Stimulated activated CD4-positive, alpha-beta T cell treated with anti-CD3 and anti-CD28 coated beads, Interleukin-12 subunit alpha, Interleukin-12 subunit beta, amount 100 ng/mL, for 4 hours (primary cell): ENCODE results near the gene MITD1.
A peak's percentile ranks its signal among the peaks of the same experiment; 100 is the strongest.
"Not testable (repeated sequence)": the region's sequence is repeated elsewhere in the genome, so short reads cannot be mapped to it uniquely, and the experiment has no call there.

Experiments used
- DNase-seq: peaks from one replicate; pipeline ENCODE4 v3.0.0-alpha.2; 2020

Gene MITD1

DNA sequence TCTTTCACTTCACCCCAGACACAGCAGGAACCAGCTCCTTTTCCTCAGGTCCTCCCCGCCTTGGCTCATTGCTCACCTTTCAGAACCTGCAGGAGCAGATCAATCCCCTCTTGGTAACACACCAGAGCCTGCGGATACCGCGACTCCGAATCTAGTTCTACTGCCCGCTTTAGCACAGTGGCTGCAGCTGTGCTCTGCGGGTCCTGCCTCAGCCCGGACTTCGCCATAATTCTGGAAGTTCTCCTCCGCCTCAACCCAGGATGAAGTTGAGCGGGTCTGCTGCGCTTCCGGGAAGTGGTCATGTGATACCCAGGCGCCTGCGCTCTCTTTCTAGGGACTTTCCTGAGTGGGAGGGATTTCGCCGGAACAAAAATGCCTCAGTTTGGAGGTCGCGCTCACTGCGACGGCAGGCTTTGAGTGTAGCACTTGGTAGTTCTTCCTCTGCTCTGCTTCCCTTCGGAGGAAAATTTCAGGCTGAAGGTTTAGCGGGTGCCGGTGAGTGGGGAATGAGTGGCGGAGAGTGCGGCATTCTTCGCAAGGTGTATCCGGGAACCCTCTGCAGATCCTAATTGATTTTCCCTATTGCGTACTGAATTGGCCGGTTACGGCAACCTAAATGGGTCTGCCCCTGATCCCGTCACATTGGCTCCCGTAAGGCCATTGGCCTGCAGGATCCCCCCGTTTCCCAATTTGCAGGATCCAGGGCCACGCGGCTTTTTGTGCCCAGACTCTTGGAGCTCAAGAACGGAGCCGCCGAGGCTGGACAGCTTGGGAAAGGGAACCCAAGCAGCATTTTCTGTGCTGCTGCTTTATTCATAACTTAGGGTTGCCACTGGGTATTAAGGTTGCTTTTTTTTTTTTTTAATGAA, at the start of gene MITD1, which contains the start of gene MRPL30:
Gene MITD1, minus strand, starts transcription at position 304 of the 869 bp plus-strand sequence. Its CDS starts 77 bp downstream, at position 227.
Gene MRPL30, plus strand, starts transcription at position 430 of the 869 bp plus-strand sequence. CDS start 5,020 bp downstream, outside the sequence.
- DNase-seq, result peak; percentile 77

DNA sequence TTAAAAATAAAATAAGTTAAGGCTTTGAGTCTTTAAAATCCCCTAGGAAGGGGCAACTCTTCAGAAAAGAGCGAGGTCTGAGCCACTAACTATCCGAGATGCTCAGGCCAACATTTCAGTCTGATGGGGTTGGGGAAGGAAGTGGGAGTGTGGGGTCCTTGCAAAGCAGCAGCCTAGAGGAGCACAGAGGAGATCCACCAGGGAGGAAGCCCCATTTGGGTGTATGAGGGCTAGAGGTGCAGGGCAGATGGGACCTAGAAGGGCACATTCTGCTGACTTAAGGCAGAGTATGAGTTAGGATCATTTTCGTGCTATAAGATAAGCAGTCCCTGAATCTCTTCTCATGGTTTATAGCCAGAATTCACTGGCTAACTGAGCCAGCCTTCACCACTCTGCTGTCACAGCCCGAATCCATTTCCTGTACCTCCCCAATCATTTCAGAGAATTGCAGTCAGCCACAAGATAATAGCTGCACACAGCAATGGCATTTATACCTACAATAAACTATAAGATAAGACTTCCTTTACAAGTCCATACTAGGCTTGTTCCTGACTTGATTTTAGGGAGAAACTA, 37.2 kb upstream of the MITD1 start:
- no peak for DNase-seq

DNA sequence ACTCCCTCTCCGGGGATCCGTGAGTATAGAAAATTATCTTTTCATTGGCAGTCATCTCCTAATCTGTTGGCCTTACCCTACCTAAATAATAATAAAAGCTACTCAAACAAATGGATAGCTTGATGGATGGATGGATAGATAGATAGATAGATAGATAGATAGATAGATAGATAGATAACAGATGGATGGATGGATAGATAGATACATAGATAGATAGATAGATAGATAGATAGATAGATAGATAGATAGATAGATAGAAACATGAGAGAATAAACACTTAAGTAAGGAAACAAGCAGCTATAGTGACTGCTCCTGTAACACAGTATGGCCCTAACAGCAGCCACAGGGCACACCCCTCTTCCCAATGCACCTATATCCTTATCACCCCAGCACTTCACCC, 35.2 kb upstream of the MITD1 start:
- no peak for DNase-seq

DNA sequence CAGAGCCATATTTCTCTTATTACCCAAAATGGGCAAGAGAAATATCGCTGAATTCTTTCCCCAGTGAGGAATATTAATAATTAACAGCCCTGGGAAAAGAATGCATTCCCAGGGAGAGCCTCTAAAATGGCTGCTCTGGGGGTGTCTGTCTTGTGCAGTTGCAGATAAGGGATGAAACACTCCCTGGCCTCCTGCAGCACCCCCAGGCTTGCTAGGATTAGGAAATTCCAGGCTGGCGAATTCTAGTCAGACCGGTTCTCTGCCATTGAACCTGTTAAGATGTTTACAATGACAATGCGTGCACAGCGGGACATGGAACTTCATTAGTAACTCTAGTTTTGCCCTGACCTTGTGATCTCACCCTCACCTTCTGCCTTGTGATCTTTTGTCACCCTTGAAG, 24.6 kb upstream of the MITD1 start:
- DNase-seq, result no peak

DNA sequence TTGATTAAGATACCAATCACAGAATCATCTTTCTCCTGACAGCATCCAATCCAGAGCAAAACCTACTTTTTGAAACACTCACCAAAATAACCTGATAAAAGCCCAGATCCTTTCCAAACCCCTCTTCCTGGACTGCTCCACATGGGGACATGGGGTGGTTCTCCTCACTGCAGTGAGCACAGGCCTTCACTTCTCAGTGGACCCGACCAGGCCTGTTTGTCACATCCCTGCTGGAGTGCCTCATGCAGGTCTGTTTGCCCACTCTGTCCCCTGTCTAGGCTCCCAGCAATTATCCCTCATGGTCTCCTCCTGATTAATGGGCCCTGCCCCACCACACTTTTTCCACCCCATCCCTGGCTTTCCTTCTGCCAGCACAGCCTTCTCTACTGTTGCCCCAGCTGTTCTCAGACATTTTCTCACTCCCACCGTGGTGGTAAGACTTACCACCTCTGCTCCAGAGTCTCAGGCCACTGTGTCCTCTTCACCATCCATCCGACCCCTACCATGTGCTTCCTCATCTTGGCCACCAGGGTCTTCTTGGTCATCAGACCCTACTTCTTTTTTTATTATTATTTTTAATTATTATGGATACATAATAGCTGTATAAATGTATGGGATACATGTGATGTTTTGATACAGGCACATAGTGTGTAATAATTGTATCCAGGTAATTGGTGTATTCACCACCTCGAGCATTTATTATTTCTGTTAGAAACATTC, 21.3 kb upstream of the MITD1 start:
- DNase-seq, result no peak

DNA sequence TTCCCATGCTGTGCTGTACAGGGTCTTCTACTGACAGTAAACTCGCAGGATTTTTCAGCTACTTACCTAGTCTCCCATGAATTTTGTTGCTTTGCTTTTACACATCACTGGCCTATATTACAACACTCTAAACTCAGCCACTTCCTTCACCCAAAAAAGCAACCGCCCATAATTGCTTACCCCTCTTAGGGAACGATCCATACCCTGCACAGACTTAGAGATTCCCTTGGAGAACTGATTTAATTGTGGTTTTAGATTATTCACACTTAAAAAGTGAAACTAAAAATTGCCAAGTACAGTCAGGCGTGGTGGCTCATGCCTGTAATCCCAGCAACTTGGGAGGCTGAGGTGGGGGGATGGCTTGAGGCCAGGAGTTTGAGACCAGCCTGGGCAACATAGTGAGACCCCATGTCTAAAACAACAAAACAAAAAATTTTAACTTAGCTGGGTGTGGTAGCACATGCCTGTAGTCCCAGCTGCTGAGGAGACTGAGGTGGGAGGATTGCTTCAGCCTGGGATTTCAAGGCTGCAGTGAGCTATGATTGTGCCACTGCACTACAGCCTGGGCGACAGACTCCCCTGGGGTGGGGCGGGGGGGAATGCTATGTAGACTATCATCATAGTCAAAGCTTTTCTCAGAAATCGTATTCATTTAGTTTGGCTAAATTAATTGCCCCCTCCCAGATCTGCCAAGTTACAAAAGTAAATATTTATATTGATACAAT, 19.4 kb upstream of the MITD1 start:
- no peak for DNase-seq

DNA sequence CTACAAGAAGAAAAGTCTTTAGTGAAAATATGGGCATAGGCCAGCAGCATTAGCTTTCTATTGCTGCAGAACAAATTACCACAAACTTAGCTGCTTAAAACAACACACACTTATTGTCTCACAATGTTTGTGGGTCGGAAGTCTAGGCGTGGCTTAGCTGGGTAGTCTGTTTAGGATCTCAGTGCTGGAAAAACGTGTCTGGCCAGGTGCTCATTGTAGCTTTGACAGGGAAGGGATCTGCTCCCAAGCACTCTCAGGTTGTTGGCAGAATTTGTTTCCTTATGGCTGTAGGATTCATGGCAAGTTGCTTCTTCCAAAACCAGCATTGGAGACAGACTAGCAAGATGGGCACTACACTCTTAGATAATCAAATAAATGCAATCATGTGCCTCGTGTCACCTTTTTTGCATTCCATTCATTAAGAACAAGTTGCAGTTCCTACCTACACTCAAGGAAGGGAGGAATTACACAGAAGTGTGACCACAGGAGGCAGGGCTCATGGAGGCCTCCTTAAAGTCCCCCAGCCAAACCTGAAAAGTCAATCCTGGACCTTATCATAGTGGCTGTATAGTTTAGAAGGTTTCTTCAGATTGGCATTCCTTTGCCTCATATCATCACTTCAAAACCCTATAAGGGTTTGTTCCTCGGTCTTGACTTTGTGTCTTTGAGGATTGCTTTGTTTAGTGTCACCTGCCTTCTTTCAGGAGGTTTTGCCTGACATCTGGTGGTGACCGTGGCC, 17.4 kb upstream of the MITD1 start:
- no peak for DNase-seq

DNA sequence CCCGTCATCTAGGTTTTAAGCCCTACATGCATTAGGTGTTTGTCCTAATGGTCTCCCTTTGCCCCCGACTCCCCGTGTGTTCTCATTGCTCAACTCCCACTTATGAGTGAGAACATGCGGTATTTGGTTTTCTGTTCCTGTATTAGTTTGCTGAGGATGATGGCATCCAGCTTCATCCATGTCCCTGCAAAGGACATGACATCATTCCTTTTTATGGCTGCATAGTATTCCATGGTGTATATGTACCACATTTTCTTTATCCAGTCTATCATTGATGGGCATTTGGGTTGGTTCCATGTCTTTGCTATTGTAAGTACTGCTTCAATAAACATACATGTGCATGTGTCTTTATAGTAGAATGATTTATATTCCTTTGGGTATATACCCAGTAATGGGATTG, 11.5 kb upstream of the MITD1 start:
- not testable (repeated sequence) for DNase-seq

DNA sequence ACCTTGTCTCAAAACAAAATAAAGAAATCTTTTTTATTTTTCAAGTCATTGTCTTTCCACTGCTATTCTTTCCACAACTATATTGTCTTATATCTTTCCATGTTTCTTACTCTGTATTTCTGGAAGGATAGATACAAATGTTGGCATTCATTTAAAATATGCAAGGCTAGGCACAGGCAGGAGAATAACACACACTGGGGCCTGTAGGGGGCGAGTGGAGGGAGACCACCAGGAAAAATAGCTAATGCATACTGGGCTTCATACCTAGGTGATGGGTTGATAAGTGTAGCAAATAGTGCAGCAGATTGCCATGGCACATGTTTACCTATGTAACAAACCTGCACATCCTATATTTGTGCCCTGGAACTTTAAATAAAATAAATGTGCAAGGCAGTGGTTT, 9.7 kb upstream of the MITD1 start:
- no peak for DNase-seq

DNA sequence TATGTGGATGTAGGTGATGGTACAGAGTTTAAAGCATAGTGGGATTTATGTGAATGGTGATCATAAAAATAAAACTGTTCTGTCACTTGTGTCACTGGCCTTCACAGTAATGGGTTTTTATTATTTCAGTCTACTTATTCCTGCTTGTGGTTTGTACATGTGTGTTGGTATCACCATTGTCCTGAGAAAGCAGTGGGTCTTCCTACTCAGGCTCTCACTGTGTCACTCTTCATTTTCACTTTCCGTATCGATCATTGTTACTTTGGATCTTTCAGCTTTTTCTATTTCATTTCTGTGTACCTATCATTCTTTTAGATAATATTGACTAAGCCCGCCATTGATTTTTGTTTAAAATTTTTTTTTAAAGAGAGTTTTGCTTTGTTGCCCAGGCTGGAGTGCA, 7.5 kb upstream of the MITD1 start:
- DNase-seq, result no peak

DNA sequence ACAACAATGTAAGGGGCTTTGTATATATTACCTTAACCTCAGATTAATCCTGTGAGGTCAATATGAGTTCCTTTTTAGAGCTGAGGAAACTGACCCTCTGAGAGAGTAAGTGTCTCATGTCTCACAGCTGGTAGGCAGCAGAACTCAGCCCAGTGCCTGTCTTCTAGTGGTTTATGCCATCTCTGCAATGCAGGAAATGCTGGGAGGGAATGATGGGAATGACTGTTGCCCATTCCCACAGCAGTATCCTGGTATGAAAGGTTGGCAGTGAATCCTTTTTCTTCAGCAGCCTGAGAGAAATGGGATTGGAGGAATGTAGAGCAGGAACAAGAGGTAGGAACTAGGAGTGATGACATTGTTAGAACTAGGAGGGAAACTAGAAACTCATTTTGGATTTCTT, 6.2 kb upstream of the MITD1 start:
- DNase-seq, result no peak

DNA sequence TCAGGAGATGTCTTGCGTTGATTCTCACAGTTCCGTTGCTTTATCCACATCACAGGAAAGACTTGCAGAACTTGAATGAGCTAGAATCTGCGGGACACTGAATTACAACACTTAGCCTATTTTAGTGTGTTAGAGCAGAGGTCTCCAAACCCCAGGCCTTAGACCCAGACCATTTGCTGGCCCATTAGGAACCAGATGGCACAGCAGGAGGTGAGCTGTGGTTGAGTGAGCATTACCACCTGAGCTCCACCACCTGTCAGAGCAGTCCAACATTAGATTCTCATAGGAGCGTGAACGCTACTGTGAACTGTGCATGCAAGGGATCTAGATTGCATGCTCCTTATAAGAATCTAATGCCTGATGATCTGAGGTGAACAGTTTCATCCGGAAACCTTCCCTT, 4.0 kb upstream of the MITD1 start:
- no peak for DNase-seq

DNA sequence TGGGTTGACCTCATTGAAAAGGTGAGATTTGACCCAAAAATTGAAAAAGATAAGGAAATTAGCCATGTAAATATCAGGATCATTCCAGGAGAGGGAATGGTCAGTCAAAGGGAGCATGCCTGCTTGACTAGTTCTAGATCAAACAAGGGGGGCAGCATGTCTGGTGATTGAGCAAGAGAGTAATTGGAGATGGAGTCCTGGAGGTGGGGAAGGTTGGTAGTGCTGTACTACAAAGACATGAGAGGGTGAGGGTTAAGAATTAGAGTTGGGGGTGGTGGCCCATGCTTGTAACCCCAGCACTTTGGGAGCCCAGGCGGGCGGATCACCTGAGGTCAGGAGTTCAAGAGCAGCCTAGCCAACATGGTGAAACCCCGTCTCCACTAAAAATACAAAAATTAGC, 2.2 kb upstream of the MITD1 start:
- DNase-seq, result no peak

DNA sequence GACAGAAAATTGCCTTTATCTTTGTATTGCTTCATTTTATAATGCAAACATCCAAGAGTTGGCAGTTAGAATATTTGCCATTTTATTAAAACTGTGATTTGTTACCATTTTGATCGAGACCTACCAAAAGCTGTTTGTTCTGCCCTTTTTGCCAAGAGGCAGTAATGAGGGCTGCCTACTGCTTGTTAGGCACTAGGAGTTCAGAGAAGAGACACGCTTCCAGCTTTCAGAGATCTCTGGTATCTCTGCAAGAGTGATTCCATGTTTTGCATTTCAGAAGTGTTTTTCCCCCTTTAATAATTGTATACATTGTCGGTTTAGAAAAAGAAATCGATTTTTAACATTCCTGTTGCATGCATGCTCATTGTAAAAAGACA, 754 bp upstream of the MITD1 start:
- DNase-seq, result no peak

DNA sequence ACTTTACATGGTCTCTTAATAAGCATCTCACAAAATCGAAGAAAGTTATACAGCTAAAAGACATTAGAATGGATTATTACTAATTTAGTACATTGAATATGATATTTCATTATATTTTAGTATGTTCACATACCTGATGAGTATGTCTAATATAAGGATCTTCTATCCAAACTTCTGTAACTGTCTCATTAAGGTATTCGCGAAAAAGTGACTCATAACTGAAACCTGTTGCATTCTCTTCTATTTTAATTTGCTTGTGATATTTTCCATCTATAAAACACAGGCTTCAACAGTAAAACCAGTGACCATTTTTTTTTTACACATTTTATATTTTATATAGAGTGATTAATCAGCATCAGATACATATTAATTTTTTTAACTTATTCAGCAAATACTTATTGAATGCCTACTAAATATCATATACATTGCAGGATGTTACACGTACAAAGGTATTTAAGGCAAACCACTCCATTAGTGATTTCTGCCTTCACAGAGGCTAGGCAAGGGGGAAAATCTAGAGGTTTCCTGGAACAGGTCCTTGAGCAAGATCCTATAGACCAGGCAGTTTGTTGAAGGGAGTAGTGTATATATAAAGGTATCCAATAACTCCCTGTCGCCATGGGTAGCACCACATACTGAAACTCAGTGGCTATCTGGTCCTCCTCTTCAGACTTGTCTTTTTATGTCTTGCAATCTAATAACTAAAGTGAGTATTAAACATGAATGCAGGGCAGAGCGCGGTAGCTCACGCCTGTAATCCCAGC, 9.3 kb downstream of the MITD1 start:
- no peak for DNase-seq

DNA sequence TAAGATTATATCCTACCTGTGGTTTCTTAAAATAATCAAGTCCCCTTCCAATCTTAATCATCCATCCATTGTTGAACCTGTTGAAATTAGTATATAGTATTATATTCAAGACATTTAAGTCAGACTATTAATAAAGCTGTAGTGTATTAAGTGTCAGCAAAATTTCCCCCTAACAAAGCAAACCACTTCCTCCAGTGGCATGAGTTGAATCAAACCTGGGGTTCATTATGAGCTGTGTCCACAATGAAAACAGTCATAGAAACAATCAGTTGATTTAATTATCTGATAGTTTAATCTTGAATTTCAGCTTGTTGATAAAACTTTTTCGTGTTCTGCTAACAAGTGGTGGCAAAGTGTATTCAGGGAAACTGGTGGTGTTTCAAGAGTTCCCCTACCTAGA, 11.3 kb downstream of the MITD1 start:
- DNase-seq, result no peak

DNA sequence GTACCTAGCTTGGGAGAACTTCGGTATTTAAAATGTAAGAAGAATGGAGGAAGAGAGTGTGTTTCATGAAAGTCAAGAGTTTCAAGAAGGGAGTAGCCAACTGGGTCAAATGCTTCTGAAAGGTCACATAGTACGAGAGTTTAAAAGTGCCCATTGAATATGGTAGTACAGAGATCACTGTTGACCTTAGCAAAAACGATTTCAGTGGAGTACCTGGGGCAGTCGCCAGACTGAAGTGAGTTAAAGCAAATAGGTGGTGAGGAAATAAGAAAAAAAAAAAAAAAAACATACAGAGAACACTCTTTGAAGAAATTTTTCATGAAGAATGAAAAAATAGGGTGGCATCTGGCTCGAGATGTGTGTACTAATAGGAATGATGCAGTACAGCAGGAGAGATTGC, 14.6 kb downstream of the MITD1 start:
- no peak for DNase-seq

DNA sequence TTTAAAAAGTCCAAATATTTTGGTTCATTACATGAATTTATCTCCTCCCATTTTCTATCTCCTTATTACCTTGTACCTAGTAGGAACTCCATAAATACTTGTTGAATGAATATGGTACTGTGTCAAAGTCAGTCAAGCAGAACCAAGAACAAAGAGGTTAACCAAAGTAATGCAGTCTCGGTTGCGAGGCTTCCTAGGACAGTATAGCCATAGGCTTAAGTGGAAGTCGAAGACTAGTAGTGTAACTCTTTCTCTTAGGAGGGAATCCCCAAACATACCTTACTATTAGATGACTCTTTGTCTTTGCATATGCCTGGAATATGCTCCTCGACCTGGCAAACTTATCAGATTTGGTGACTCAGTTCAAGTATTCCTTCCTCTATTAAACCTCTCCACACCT, 21.3 kb downstream of the MITD1 start:
- DNase-seq, result no peak

DNA sequence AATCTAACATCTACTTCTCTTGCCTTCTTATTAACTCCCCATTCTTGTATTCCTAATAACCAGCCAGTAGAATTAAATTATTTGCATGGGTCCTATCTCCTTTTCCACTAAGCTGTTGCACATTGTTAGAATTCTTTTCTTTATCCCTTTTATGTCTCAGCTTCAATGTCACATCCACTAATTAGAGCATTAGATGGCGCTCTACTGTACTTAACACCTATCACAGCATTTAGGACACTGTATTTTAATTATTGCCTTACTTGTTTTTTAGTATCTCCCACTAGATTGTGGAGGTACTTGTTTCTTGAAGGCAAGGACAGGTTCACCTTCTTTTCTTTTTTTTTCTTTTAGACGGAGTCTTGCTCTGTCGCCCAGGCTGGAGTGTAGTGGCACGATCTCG, 22.3 kb downstream of the MITD1 start:
- no peak for DNase-seq

DNA sequence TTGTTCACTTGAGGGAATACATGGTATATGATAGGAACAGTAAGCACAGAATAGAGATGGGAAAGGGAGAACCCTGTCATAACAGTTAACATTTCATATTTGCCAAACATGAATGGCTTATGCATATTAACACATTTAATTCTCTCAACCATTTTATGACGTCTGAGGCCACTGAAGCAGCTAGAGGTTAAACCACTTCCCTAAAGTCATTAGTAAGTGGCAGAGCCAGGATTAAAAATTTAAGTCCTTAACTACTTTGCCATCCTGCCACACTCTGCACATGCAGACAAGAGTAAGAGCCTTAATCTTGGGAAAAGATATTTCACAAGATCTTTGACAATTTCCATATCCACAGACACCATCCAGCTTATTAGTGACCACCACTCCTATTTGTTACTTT, 24.0 kb downstream of the MITD1 start:
- no peak for DNase-seq

DNA sequence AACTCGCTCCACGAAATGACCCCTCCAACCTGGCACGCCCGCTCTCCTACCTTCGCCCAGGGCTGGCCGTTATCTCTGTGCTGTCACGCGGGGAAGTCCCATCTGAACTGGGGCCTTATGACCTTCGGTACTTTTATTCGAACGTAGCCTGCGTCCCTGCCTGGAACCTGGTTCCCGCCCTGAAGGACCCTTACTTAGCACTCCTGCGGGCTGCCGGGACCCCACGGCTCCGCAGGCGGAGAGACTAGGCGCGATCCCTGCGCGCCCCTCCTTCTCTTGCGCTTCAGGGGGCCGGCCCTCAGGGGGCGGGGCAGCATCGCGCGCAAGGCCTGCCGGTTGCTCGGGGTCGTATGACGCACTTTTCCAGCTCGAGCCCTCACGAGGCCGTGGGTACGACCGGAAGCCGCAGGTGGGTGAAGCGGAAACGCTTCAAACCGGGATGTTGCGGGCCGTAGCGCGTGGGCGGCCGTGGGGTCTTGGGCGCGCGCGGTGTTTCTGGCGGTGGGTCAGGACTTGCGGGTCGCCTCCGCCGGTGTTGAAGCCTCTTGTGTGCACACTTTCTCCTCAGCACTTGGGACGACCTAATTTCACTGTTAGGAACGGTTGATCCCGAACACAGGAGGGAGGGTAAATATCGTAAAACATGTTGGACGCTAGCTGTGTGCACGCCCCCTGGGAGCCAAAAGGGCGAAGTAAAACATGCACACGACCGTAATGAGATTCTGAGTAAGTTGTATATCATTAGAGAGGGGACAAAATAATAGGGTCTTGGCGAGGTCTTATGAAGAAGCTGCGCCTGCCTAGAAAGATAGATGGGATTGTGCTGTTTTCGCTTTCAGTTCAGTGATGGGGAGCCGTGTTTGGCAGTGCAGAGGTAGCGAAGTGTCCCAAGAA, 26.0 kb downstream of the MITD1 start, which contains the start of the genes LIPT1 and TSGA10:
Gene LIPT1, plus strand, starts transcription at position 325 of the 894 bp plus-strand sequence. CDS start 6,991 bp downstream, outside the sequence.
Gene TSGA10, minus strand, starts transcription at position 300 of the 894 bp plus-strand sequence. CDS start 45,503 bp downstream, outside the sequence.
- peak; percentile 88 for DNase-seq
